ENCODE data around the gene CDC42BPB.
"Not testable (repeated sequence)": the region's sequence is repeated elsewhere in the genome, so short reads cannot be mapped to it uniquely, and the experiment has no call there.

Gene CDC42BPB

DNA sequence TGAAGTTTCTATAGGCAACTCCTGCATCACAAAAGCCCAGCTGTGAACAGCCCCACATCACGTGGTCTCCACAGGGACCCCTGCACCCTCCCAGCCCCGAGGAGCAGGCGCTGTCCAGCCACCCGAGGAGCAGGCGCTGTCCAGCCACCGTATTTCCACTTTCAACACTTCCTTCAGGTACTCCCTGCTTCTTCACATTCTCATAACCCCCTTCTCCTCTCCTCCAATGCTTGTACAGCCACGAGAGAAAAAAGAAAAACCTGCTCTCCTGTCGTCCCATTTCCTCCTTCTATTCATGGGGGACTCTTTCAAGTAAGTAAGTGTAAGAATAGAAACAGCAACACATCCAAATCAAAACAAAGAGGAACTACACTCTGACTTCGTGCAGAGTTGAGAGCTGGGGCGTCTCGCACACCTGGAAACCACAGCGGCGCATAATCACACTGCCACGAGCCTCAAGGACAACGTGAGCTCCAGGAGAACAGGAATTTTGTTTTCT, 11.9 kb downstream of the CDC42BPB start:
- DNase-seq: no peak

- no peak for DNase-seq
These were observed 13.9 kb downstream of the CDC42BPB start for GRCh38 chr14:103043257-103044015.

DNA sequence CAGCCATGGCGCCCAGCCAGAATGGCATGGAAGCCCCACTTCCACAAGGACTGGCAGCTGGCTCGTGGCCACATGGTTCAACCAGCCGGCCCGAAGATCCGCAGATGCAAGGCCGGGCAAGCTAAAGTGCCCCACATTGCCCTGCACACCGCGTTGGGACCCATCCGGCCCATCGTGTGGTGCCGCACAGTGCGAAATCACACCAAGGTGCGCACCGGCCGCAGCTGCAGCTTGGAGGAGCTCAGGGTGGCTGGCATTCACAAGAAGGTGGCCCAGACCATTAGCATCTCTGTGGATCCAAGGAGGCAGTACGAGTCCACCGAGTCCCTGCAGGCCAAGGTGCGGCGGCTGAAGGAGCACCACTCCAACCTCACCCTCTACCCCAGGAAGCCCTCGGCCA, 15.9 kb downstream of the CDC42BPB start:
- no peak for DNase-seq

DNA sequence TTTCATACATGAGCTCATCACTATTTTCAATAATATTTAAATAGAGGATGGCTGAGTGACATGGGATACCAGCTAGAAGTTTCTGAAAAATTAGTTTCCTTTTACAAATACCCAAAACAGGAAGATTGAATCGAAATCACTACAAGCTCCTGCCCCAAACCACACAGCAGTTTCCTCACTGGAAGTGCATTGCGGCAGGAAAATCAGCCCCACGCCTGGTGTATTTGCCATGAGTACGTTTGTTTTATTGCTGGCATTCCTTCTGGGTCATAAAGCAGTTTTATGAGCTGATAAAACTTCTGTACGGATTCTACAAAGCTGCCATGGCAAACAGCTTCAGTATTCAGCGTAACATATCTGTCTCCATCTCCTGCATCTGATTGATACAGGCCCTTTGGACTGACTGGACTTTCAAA, 23.7 kb downstream of the CDC42BPB start:
- DNase-seq: no peak

GRCh38 chr14:103031956-103032355, 25.4 kb downstream of the CDC42BPB start:
- no peak for DNase-seq

GRCh38 chr14:103031566-103031911, 25.8 kb downstream of the CDC42BPB start:
- no peak for DNase-seq

DNA sequence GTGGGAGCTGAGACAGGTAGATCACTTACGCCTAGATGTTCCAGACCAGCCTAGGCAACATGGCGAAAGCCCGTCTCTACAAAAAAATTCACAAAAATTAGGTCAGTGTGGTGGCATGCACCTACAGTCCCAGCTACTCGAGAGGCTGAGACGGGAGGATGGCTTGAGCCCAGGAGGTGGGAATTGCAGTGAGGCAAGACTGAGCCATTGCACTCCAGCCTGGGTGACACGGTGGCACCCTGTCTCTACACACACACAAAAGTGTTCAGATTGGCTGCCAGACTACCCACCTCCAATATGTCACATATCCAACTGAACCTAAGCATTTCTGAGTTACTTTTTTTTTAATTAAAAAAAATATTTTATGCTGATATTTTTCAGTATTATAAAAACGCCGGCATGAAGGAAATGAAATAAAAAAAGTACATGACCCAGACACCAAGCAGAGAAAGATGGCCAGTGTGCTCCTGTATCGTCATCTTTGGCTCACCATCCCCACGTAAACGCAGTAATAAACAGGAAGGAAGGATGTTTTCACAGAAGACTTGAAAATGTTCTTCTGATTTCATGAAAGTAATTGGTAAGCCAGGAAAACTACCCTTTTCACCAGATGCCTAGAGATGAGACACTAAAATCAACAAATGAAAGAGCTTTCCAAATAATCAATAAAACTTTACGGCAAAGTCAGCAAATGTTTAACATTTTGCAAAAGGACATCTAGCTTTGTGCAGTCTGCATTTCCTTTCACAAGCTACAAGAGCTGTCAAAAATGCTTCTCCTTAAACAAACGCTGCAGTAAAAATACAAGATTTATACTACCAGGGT, 26.4 kb downstream of the CDC42BPB start:
- DNase-seq: no peak

- DNase-seq: no peak
These were observed 27.4 kb downstream of the CDC42BPB start for GRCh38 chr14:103029936-103030335.

- no peak for DNase-seq
These were observed 28.6 kb downstream of the CDC42BPB start for GRCh38 chr14:103028772-103029171.

- no peak for DNase-seq
These were observed 29.1 kb downstream of the CDC42BPB start for GRCh38 chr14:103028161-103028767.

DNA sequence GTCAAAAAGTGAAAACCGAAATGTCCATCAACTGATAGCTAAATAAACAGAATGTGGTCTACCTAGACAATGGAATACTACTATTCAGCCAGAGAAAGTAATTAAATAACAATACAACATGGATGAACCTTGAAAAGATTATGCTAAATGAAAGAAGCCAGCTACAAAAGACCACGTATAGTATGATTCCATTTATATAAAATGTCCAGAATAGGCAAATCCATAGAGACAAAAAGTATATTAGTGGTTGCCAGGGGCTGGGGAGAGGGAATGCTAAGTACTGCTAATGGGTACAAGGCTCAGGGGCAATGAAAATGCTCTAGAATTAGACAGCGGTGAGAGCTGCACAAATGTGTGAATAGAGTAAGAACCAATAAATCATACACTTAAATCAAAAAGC, 29.9 kb downstream of the CDC42BPB start:
- DNase-seq: no peak

GRCh38 chr14:103026988-103027387, 30.4 kb downstream of the CDC42BPB start:
- DNase-seq: no peak

GRCh38 chr14:103026196-103026595, 31.2 kb downstream of the CDC42BPB start:
- DNase-seq: not testable (repeated sequence)

- DNase-seq: peak; percentile 60
These were observed 33.4 kb downstream of the CDC42BPB start for GRCh38 chr14:103023881-103024473.

GRCh38 chr14:103022685-103023044, 34.7 kb downstream of the CDC42BPB start:
- no peak for DNase-seq

DNA sequence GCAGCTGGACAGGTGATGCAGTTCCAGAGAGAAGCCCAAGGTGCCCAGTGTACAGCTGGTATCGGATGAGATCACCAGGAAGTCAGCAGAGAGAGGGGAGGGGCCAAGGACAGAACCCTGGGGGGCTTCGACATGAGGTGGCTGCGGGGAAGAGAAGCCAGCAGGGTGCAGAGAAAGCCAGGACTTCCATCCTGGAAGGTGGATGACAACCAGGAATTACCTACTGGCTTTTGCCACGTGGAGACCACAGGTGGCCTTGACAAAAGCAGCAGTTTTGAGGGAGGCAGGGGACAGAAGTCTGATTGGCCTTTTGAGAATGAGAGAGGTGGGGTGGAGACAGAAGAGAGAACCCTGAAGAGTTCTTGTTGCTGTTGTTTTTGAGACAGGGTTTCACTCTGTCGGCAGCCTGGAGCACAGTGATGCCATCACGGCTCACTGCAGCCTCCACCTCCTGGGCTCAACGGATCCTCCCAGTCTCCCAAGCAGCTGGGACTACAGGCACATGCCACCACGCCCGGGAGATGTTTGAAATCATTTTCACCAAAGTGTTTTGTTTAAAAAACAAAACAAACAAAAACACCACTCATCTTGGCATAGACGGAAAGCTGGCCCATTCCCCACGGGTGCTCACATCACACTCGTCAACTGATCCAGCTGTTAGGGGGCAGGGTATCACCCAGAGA, 35.2 kb downstream of the CDC42BPB start:
- DNase-seq: no peak

DNA sequence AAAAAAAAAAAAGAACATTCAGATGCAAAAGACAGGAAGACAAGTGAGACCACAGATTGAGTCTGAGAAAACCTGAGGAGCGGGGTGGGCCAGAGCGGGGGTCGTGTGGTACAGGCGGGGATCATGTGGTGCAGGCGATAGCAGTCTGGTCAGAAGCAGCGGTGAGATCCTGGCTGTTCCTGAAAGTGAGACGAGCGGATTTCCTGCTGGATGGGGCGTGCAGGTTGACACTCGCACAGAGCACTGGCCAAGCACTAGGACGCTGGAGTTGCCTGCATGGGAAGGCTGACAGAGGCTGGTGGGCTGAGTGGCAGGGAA, 35.7 kb downstream of the CDC42BPB start:
- DNase-seq: no peak

GRCh38 chr14:103020271-103021170, 36.8 kb downstream of the CDC42BPB start:
- DNase-seq: no peak

GRCh38 chr14:103019826-103020225, 37.5 kb downstream of the CDC42BPB start:
- DNase-seq: no peak

DNA sequence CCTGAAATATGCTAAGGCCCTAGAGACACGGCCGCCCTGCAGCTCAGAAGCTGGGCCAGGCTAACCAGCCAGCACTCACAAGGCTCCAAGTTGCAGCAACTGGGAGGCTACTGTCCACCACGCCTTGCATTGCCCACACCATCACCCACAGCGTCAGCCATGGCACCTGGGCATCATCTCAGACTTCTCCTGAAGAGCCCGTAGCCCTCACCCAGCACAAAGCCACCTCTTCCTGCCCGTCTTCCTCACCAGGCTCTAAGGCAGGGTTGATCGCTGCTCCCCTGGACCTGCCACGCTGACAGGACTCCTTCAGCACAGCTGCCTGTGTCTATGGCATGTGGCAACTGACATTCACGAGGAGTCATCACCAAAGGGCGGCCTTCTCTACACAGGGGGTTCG, 38.1 kb downstream of the CDC42BPB start:
- no peak for DNase-seq

GRCh38 chr14:103016594-103016993, 40.8 kb downstream of the CDC42BPB start:
- no peak for DNase-seq

DNA sequence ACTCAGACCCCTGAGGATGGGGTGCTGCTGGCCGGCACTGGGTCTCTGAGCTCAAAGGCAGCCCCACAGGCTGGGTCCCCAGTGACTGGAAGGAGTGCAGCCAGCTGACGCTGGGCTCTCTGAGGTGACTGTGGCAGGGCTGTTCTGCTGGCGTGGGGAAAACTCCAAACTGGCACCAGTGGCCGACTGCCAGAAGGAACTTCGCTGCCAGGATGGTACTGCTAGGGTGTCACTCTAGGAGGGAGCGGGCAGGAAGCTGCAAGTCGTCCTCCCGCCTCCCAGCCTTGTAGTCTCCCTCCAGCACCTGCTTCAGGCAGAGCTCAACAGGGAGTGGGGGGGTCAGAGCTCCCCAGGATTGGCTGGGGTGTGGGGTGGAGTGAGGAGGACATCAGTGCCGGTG, 41.3 kb downstream of the CDC42BPB start:
- no peak for DNase-seq
